Body of pancreas (tissue), 4 donors: Measurements from ENCODE around the gene XBP1. TPM values are rescaled to one million over a fixed set of nuclear protein-coding genes. Genes with fewer than 3 reads are reported as not detected.

Source experiments
- ATAC-seq: fragments of 150-250 bp; one replicate; pipeline ENCODE4 v1.9.1; 2016
- DNase-seq, 4 donors: peaks; one replicate each; pipeline ENCODE4 v3.0.0-alpha.2; 2019
- H3K27ac ChIP-seq, 4 donors: fragments of 200-600 bp; sonication (generic); 1 replicate in 3 of 4; 2 replicates in 1 of 4; pipeline versions ENCODE4 v1.5.1 to v1.6.1; 2016 to 2019; ENCODE audit warnings: mild to moderate bottlenecking in 1 of 4, mixed read lengths in 1 of 4, moderate library complexity in 1 of 4
- H3K27me3 ChIP-seq, 2 donors: fragments of 200-600 bp; sonication (generic); one replicate each; pipeline ENCODE4 v1.6.0; 2016; ENCODE audit warnings: mild to moderate bottlenecking in 1 of 2
- H3K36me3 ChIP-seq, 2 donors: fragments of 200-600 bp; sonication (generic); replicated peaks in 1 of 2; 2 replicates each; pipeline ENCODE4 v1.5.1; 2016; ENCODE audit warnings: low read depth in 2 of 2; ENCODE audit not compliant: insufficient read depth in 1 of 2
- H3K4me1 ChIP-seq: fragments of 200-600 bp; sonication (generic); one replicate; pipeline ENCODE4 v1.6.0; 2016
- H3K4me3 ChIP-seq, 2 donors: fragments of 200-600 bp; sonication (generic); 1 replicate in 1 of 2; 2 replicates in 1 of 2; pipeline ENCODE4 v1.5.1; 2016 to 2019
- H3K9me3 ChIP-seq, 3 donors: fragments of 200-600 bp; sonication (generic); 1 replicate in 2 of 3; 2 replicates in 1 of 3; pipeline ENCODE4 v1.5.1; 2016
- POLR2A ChIP-seq, 3 donors: fragments of 450-650 bp; IDR thresholded peaks; one replicate each; pipeline ENCODE4 v1.6.1; 2016; ENCODE audit warnings: antibody characterized with exemption in 3 of 3, mild to moderate bottlenecking in 2 of 3
- WGBS, 2 donors: methylation state at CpG; one replicate each; pipeline ENCODE4 v1.1.5; 2017; 5-methylcytosine and 5-hydroxymethylcytosine counted together
- intact Hi-C: fragments of 100-400 bp; cut with DNase I; formaldehyde crosslinking; loops from one replicate; pipeline ENCODE4 v1.15.1; 2023
- total RNA-seq, 2 donors: library from RNA; depleted of rRNA; stranded (reverse); fragments of >200 nt; gene quantifications; one replicate each; pipeline ENCODE4 v1.1.0, GENCODE V29; 2016
- TF ChIP-seq, protein P1 (sequence below), 7 experiments: fragments of 450-650 bp in 4 of 7; fragments of 200-600 bp in 3 of 7; sonication (generic) in 3 of 7; IDR thresholded peaks; one replicate each; pipeline ENCODE4 v1.5.1; 2016 to 2019; ENCODE audit warnings: antibody characterized with exemption in 7 of 7

The XBP1 gene
- total RNA-seq, 2 donors from 2014 or later = 642 to 771 TPM

DNA sequence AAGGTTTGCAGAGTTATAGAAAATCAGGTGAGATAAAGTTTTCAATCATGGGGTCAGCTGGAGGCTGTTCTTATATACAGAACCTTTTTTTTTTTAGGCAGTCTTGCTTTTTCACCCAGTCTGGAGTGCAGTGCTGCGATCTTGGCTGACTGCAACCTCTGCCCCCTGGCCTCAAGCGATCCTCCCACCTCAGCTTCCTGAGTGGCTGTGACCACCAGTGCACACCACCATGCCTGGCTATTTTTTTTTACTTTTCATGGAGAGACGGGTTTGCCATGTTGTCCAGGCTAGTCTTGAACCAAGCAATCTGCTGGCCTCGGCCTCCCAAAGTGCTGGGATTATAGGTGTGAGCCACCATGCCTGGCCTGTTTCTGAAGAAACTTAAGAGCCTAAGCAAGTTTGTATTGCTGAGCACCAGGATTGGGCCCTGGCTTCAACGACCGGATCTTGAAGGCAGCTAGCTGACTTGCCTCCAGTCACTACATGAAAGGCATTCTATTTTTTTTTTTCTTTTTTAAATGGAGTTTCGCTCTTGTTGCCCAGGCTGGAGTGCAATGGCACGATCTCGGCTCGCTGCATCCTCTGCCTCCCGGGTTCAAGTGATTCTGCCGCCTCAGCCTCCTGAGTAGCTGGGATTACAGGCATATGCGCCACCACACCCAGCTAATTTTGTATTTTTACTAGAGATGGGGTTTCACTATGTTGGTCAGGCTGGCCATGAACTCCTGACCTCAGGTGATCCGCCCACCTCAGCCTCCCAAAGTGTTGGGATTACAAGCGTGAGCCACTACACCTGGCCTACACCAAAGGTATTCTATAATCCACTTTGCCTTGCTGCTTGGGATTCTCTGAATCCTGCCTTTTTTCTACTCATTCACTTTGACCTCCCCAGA, 7.6 kb downstream of the XBP1 start:
- no peak overlapping the region for H3K4me3 ChIP-seq
- TF ChIP-seq, protein P1, sequence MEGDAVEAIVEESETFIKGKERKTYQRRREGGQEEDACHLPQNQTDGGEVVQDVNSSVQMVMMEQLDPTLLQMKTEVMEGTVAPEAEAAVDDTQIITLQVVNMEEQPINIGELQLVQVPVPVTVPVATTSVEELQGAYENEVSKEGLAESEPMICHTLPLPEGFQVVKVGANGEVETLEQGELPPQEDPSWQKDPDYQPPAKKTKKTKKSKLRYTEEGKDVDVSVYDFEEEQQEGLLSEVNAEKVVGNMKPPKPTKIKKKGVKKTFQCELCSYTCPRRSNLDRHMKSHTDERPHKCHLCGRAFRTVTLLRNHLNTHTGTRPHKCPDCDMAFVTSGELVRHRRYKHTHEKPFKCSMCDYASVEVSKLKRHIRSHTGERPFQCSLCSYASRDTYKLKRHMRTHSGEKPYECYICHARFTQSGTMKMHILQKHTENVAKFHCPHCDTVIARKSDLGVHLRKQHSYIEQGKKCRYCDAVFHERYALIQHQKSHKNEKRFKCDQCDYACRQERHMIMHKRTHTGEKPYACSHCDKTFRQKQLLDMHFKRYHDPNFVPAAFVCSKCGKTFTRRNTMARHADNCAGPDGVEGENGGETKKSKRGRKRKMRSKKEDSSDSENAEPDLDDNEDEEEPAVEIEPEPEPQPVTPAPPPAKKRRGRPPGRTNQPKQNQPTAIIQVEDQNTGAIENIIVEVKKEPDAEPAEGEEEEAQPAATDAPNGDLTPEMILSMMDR (IDR thresholded peaks at IDR 0.05) = no peak
- TF ChIP-seq POLR2A (IDR thresholded peaks at IDR 0.05) = peak in 2 of 3 donors; percentile 59 to 65
- H3K27ac ChIP-seq = peak overlapping the region; percentile 58 to 100 (median 67)
- peaks cover 55% of the 10 kb centered on the region for H3K4me1 ChIP-seq
- no peaks in the 10 kb centered on the region for H3K27me3 ChIP-seq
- H3K9me3 ChIP-seq = no peaks in the 10 kb centered on the region
- ATAC-seq (peak; percentile 43), DNase-seq (peak; percentile 56 to 63 (median 60))
- H3K36me3 ChIP-seq = peaks cover 18 to 30% of the 10 kb centered on the region in 2 donors
- intact Hi-C loops = no loop called here
- WGBS, 2 donors = 28 to 37% methylated on average over 15 of the region's 15 CpGs

DNA sequence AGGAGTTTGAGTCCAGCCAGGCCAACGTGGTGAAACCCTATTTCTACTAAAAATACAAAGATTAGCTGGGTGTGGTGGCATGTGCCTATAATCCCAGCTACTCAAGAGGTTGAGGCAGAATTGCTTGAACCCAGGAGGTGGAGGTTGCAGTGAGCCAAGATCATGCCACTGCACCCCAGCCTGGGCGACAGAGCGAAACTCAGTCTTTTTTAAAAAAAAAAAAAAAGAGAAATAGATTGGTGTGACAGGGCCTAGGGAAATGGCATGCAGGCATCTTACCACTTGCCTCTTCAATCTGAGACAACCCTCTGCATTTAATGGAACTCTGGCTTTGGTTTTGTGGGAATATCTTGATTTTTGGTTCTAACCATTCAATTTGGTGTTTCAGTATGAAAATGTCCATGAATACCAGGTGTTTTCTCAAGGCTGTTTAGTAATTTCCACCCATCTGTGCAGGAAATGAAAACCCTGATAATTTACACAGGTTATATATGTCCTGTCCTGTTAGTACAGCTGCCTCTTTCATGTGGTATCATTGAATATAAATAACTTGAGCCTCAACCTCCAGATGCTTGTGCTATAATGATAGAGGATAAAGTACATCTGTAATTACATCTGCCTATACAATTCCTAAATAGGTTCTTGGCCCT, 8.4 kb downstream of the XBP1 start:
- no peaks in the 10 kb centered on the region for H3K27me3 ChIP-seq
- peaks cover 55% of the 10 kb centered on the region for H3K4me1 ChIP-seq
- DNase-seq (no peak), ATAC-seq (peak; percentile 5)
- H3K36me3 ChIP-seq = peaks cover 18 to 23% of the 10 kb centered on the region in 2 donors
- intact Hi-C loops = no loop called here
- no peak for TF ChIP-seq POLR2A (IDR thresholded peaks at IDR 0.05)
- TF ChIP-seq, protein P1 (IDR thresholded peaks at IDR 0.05) = no peak
- H3K4me3 ChIP-seq = no peak overlapping the region
- no peaks in the 10 kb centered on the region for H3K9me3 ChIP-seq
- 26 to 41% methylated on average over 3 of the region's 3 CpGs for WGBS, 2 donors
- H3K27ac ChIP-seq = peak overlapping the region; percentile 39 to 100 (median 67)

DNA sequence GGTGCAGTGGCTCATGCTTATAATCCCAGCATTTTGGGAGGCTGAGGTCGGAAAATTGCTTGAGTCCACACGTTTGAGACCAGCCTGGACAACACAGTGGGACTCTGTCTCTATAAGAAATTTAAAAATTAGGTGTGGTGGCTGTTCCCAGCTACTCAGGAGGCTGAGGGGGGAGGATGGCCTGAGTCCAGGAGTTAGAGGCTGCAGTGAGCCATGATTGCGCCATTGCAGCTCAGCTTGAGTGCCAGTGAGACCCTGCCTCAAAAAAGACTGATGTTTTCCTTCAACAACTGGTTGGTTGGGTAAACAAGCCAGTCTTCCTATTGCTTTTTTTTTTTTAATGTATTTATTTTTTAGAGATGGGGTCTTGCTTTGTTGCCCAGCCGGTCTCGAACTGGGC, 9.2 kb downstream of the XBP1 start:
- Histone ChIP-seq H3K4me1 (peaks cover 47% of the 10 kb centered on the region), H3K9me3 (no peaks in the 10 kb centered on the region), H3K27ac (peak overlapping the region in 3 of 4 donors; percentile 64 to 100 (median 70)), H3K36me3 (peaks cover 13 to 17% of the 10 kb centered on the region in 2 donors), H3K4me3 (no peak overlapping the region), H3K27me3 (no peaks in the 10 kb centered on the region)
- ATAC-seq = no peak
- WGBS, 2 donors = 69 to 81% methylated on average over 5 of the region's 5 CpGs
- TF ChIP-seq POLR2A (IDR thresholded peaks at IDR 0.05) = no peak
- TF ChIP-seq, protein P1 (IDR thresholded peaks at IDR 0.05) = no peak
- DNase-seq = no peak
- intact Hi-C loops = no loop called here

DNA sequence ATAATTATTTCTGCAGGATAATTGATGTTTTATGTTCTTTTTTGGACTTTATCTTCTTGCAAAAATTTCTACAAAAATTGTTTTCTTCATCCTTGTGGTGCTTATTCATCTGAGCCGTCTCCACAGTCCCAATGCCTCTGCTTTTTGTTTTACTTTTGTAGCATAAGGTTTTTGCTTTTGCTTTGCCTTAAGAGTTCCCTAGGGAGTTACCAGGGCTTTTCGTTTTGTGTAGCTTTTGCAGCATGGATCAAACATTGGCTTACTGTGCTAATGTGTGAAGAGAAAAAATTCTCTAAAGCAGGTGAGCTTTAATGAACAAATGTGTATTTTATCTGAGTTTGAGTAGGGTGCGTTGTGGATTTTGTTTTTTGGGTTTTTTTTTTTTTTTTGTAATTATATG, 11.8 kb downstream of the XBP1 start:
- TF ChIP-seq, protein P1 (IDR thresholded peaks at IDR 0.05) = no peak
- no peak for TF ChIP-seq POLR2A (IDR thresholded peaks at IDR 0.05)
- 61 to 65% methylated on average over 3 of the region's 3 CpGs for WGBS, 2 donors
- no peak overlapping the region for H3K4me3 ChIP-seq
- intact Hi-C loops = loop anchor here (10.0 kb wide), 1 partner anchor 46 kb away; no protein-coding TSS in a partner anchor
- DNase-seq (no peak), ATAC-seq (no peak)
- no peaks in the 10 kb centered on the region for H3K9me3 ChIP-seq
- H3K4me1 ChIP-seq = peaks cover 35% of the 10 kb centered on the region
- H3K36me3 ChIP-seq = peaks cover 0 to 10% of the 10 kb centered on the region in 2 donors
- H3K27me3 ChIP-seq = no peaks in the 10 kb centered on the region
- H3K27ac ChIP-seq = no peak overlapping the region
